ENCODE data around the gene TTC7B. TPM values are rescaled to one million over a fixed set of nuclear protein-coding genes. Genes with fewer than 3 reads are reported as not detected.

TTC7B gene
- total and polyA plus RNA-seq, 2 experiments from 2014 or later = 7.9 to 28.6 TPM

DNA sequence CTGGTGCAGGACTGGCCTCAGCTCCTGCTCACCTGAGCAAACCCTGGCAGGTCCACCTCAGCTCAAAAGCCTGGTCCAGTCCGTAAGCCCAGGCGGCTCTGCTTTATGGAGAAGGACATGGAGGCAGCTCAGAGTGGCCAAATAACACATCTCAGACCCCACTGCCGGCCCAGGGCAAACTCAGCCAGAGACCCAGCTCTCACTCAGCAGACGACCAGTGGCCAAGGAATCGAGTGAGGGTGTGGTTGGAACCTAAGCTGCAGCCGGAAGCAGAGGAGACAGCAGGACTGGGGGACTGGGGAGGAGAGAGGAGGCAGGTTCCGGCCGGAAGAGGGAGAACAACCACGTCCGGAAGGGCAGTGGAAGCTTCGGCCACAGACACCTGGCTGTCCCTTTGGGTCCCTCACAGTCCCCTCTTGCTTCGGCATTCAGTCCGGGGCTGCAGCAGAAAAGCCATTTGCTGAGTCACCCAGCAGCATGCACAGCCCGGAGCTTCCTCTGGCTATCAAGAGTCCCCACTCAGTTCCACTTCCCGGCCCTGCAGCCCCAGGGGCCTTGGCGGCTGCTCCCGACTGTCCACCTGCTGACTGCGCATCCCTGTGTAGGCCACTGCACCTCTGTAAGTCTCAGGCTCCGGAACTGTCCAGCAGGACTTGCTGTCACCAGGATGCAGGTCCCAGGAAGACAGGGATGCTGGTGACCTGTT is 315.4 kb downstream of the TTC7B start:
- peaks cover 24% of the 10 kb centered on the region for H3K4me1 Mint-ChIP-seq
- no peak for ATAC-seq
- no peak overlapping the region for H3K4me3 Mint-ChIP-seq
- no peaks in the 10 kb centered on the region; the same call in 2 of the 3 replicates for H3K36me3 Mint-ChIP-seq (ENCODE audit: low read depth)
- Histone ChIP-seq H2AFZ (peak overlapping the region; percentile 32; the same call in 1 of the 2 replicates), H3K36me3 (ENCODE audit: insufficient read depth) (no peaks in the 10 kb centered on the region), H3K4me2 (no peak overlapping the region; the same call in 1 of the 2 replicates), H3K9me2 (ENCODE audit: insufficient read depth) (peaks cover 16% of the 10 kb centered on the region), H3K27me3 (ENCODE audit: insufficient read depth) (no peaks in the 10 kb centered on the region), H3K4me1 (ENCODE audit: insufficient read depth) (peaks cover 7% of the 10 kb centered on the region), H4K20me1 (replicated peaks; ENCODE audit: insufficient read depth) (no peaks in the 10 kb centered on the region), H3K27ac (ENCODE audit: low read depth) (no peak overlapping the region), H3K4me3 (no peak overlapping the region), H3K79me2 (replicated peaks; ENCODE audit: insufficient read depth) (no peaks in the 10 kb centered on the region), H3F3A (replicated peaks; ENCODE audit: low read depth) (no peaks in the 10 kb centered on the region)
- DNase-seq (ENCODE audit: low spot score) = no peak
- H3K27me3 Mint-ChIP-seq (ENCODE audit: insufficient read depth, low read depth, poor library complexity) = peaks cover 6% of the 10 kb centered on the region
- TF ChIP-seq NANOG (IDR thresholded peaks at IDR 0.05; ENCODE audit: borderline replicate concordance) (no peak), REST (IDR thresholded peaks at IDR 0.05; ENCODE audit: unreplicated experiment) (peak; percentile 49), ZNF331 (CRISPR knock-in tag; IDR thresholded peaks at IDR 0.05; ENCODE audit: low read depth) (no peak)
- H3K27ac Mint-ChIP-seq = peak overlapping the region; percentile 53; the same call in 1 of the 2 replicates
- no peaks in the 10 kb centered on the region for H3K9me3 Mint-ChIP-seq

DNA sequence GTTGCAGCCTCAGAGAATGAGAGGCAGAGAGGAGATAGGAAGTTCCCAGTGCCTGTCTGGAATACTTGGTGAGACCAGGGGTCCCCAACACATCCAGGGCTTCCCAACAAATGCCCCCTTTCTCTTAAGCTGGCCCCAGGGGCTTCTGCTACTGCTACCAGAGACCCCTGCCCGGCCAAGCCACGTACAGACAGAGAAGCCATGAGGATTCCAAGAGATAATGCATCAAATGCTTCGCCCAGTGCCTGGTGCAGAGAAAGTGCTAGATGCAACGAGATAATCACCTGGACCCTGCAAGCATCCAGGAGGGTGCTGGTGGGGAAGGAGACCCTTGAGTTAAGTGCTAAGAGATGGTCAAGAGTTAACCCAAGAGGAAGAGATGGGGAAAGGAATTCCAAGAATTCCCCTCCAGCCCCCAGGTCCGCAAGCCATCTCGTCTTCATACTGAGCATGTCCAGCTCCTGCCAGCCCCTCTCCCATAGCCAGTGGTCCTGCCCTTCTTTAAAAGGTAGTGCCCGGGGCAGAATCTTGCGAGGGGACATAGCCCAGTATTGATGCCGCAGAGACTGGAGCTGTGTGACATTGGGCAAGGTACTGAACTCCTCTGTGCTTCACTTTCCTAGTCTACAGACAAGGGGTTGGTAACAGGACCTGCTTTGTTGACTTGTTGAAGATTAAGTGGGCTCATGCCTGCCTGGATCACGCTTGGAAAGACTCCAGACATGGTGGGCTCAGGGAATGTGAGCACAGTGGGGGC is 316.1 kb downstream of the TTC7B start:
- Histone ChIP-seq H3K4me2 (no peak overlapping the region; the same call in 1 of the 2 replicates), H3K4me3 (no peak overlapping the region), H3F3A (replicated peaks; ENCODE audit: low read depth) (no peaks in the 10 kb centered on the region), H3K27ac (ENCODE audit: low read depth) (no peak overlapping the region), H3K79me2 (replicated peaks; ENCODE audit: insufficient read depth) (no peaks in the 10 kb centered on the region), H3K27me3 (ENCODE audit: insufficient read depth) (no peaks in the 10 kb centered on the region), H3K36me3 (ENCODE audit: insufficient read depth) (no peaks in the 10 kb centered on the region), H3K9me2 (ENCODE audit: insufficient read depth) (peaks cover 20% of the 10 kb centered on the region), H3K4me1 (ENCODE audit: insufficient read depth) (peaks cover 7% of the 10 kb centered on the region), H4K20me1 (replicated peaks; ENCODE audit: insufficient read depth) (no peaks in the 10 kb centered on the region), H2AFZ (peak overlapping the region; percentile 18; the same call in 1 of the 2 replicates)
- no peak for ATAC-seq
- peaks cover 6% of the 10 kb centered on the region for H3K27me3 Mint-ChIP-seq (ENCODE audit: insufficient read depth, low read depth, poor library complexity)
- H3K9me3 Mint-ChIP-seq = no peaks in the 10 kb centered on the region
- no peak overlapping the region; the same call in 1 of the 2 replicates for H3K27ac Mint-ChIP-seq
- H3K36me3 Mint-ChIP-seq (ENCODE audit: low read depth) = no peaks in the 10 kb centered on the region; the same call in 2 of the 3 replicates
- H3K4me1 Mint-ChIP-seq = peaks cover 23% of the 10 kb centered on the region
- DNase-seq (ENCODE audit: low spot score) = peak; percentile 44
- TF ChIP-seq JUNB (IDR thresholded peaks at IDR 0.05; ENCODE audit: unreplicated experiment) (no peak), POLR2AphosphoS5 (IDR thresholded peaks at IDR 0.05; ENCODE audit: low read depth) (no peak), ZNF114 (CRISPR knock-in tag; IDR thresholded peaks at IDR 0.05) (no peak), ETS1 (IDR thresholded peaks at IDR 0.05) (no peak), STAT1 (IDR thresholded peaks at IDR 0.05; ENCODE audit: unreplicated experiment) (no peak)
- TF ChIP-seq, protein P1, sequence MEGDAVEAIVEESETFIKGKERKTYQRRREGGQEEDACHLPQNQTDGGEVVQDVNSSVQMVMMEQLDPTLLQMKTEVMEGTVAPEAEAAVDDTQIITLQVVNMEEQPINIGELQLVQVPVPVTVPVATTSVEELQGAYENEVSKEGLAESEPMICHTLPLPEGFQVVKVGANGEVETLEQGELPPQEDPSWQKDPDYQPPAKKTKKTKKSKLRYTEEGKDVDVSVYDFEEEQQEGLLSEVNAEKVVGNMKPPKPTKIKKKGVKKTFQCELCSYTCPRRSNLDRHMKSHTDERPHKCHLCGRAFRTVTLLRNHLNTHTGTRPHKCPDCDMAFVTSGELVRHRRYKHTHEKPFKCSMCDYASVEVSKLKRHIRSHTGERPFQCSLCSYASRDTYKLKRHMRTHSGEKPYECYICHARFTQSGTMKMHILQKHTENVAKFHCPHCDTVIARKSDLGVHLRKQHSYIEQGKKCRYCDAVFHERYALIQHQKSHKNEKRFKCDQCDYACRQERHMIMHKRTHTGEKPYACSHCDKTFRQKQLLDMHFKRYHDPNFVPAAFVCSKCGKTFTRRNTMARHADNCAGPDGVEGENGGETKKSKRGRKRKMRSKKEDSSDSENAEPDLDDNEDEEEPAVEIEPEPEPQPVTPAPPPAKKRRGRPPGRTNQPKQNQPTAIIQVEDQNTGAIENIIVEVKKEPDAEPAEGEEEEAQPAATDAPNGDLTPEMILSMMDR (conservative IDR thresholded peaks at IDR 0.05; ENCODE audit: low read depth in 2 of 2) = no peak
- no peak overlapping the region; the same call in 2 of the 3 replicates for H3K4me3 Mint-ChIP-seq

Data from GM23338 (cell line).